ENCODE results near the gene NHSL1.

The NHSL1 gene

GRCh38 chr6:138493413-138493812 lies 5.9 kb downstream of the NHSL1 start:
- no peak for DNase-seq (ENCODE audit: low read depth)

GRCh38 chr6:138492871-138493270 lies 6.4 kb downstream of the NHSL1 start:
- no peak for DNase-seq (ENCODE audit: low read depth)

GRCh38 chr6:138492113-138492512 lies 7.2 kb downstream of the NHSL1 start:
- no peak for DNase-seq (ENCODE audit: low read depth)

GRCh38 chr6:138491017-138491416 lies 8.3 kb downstream of the NHSL1 start:
- DNase-seq (ENCODE audit: low read depth), result no peak

GRCh38 chr6:138489846-138490245 lies 9.4 kb downstream of the NHSL1 start:
- DNase-seq (ENCODE audit: low read depth), result no peak

- no peak for DNase-seq (ENCODE audit: low read depth)
Observed at GRCh38 chr6:138487102-138487604, 12.1 kb downstream of the NHSL1 start.

GRCh38 chr6:138486249-138487101 lies 12.8 kb downstream of the NHSL1 start:
- DNase-seq (ENCODE audit: low read depth), result no peak

GRCh38 chr6:138485586-138486248 lies 13.6 kb downstream of the NHSL1 start:
- no peak for DNase-seq (ENCODE audit: low read depth)

GRCh38 chr6:138485005-138485545 lies 14.2 kb downstream of the NHSL1 start:
- no peak for DNase-seq (ENCODE audit: low read depth)

- DNase-seq (ENCODE audit: low read depth), result no peak
Observed at GRCh38 chr6:138484018-138484731, 15.1 kb downstream of the NHSL1 start.

- no peak for DNase-seq (ENCODE audit: low read depth)
Observed at GRCh38 chr6:138482816-138483215, 16.5 kb downstream of the NHSL1 start.

GRCh38 chr6:138480279-138480949 lies 18.9 kb downstream of the NHSL1 start:
- DNase-seq (ENCODE audit: low read depth), result no peak

GRCh38 chr6:138477913-138478539 lies 21.3 kb downstream of the NHSL1 start:
- no peak for DNase-seq (ENCODE audit: low read depth)

GRCh38 chr6:138476116-138476515 lies 23.2 kb downstream of the NHSL1 start:
- no peak for DNase-seq (ENCODE audit: low read depth)

- DNase-seq (ENCODE audit: low read depth), result no peak
Observed at GRCh38 chr6:138473144-138473543, 26.1 kb downstream of the NHSL1 start.

- DNase-seq (ENCODE audit: low read depth), result no peak
Observed at GRCh38 chr6:138468320-138469015, 30.8 kb downstream of the NHSL1 start.

GRCh38 chr6:138467901-138468300 lies 31.4 kb downstream of the NHSL1 start:
- DNase-seq (ENCODE audit: low read depth), result no peak

GRCh38 chr6:138465007-138465645 lies 34.2 kb downstream of the NHSL1 start:
- DNase-seq (ENCODE audit: low read depth), result peak; percentile 80

- DNase-seq (ENCODE audit: low read depth), result no peak
Observed at GRCh38 chr6:138464085-138464484, 35.2 kb downstream of the NHSL1 start.

GRCh38 chr6:138461647-138462046 lies 37.6 kb downstream of the NHSL1 start:
- no peak for DNase-seq (ENCODE audit: low read depth)
